GM21528 (cell line): ENCODE measurements around the gene MAU2.

ENCODE experiments used
- ATAC-seq: cut with Tn5 transposase; IDR thresholded peaks from one replicate; pipeline ENCODE4 v1.9.1; 2021; ENCODE audit warnings: mild to moderate bottlenecking, moderate library complexity; ENCODE audit not compliant: unreplicated experiment, low FRiP score

Gene MAU2

GRCh38 chr19:19305696-19306095 is 14.9 kb upstream of the MAU2 start:
- no peak for ATAC-seq

DNA sequence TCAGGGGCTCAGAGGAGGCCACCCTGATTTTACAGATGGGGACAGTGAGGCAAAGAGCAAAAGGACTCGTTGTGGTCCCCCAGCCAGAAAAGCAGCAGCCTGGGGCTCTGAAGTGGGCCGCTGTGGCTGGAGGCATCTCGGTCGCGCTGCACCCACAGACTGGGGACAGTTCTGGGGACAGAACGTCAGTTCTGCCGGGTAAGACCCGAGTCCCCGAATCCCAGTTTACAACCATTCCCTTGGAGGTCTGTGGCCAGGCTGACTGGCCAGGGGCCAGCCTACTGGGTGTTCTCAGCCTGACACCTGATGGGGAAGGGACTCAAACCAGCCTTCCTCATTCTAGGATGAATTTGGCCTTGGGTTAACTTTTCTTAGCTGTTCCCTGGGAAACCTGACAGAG is 14.4 kb upstream of the MAU2 start:
- no peak for ATAC-seq

- no peak for ATAC-seq
Observed at GRCh38 chr19:19308373-19308772, 12.3 kb upstream of the MAU2 start.

- no peak for ATAC-seq
Observed at GRCh38 chr19:19315444-19315843, 5.2 kb upstream of the MAU2 start.

DNA sequence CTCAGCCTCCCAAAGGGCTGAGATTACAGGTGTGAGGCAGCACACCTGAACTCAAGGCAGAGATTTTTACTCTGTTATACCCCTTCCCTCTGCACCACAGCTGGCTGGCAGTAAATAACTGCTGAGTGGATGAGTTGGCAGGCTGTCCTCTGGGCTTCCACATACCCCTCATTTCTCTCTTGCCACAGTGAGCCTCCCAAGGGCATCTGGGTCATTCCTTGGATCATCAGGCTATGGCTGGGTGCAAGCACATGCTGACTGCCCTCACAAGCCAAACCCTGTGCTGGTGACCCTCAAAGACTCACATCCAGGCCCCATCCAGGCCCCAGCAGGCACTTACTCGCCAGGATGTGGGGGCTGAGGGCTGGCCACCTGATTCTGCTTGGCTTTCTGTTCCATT is 4.5 kb upstream of the MAU2 start:
- no peak for ATAC-seq

DNA sequence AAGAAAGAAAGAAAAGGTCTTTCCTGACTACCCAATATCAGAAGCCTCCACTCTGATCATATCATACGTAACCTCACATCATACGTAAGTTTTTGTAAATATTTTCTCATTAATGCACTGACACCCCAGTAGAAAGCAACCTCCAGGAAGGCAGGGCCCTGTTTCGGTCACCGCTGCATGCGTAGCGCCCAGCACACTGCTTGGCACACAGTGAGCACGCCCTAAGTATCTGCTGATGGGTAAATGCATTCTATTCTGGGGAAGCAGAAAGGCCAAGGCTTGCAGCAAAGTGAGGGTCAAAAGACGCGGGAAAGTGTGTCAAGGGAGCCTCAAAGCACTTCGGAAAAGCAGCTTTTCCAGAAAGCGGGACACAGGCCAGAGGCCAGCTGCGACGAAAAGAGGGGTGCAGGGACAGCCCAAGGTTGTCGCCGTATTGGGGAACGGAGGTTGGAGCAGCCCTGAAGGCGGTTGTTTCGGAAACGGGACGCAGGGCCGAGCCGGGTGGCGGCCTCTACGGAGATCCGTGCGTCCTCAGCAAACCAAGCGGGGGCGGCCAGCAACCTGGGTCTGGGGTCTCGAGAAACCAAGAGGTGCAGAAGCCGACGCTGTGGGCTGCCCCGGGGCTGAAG is 783 bp upstream of the MAU2 start:
- no peak for ATAC-seq

DNA sequence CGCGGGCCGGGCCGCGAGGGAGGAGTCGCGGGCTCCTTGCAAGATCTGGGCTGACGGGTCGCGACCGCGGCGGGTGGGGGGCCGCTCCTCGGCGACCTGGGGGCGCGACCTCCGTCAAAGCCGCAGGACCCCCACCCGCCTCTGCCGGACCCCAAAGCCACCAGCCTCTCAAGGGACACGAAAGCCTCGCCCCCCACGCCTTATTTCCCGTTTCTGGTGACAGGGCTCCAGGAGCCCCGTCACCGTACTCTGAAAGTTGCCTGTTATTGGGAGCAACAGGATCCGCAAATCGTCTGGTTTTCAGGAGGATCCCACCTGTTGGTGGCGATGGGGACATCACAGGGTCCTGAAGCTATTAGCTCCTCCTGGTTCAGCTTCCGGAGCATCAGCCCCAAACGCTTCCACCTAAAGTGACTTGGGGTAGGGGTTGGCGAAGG is 530 bp downstream of the MAU2 start:
- ATAC-seq, result peak; percentile 4

- no peak for ATAC-seq
Observed at GRCh38 chr19:19324059-19324770, 3.6 kb downstream of the MAU2 start.

DNA sequence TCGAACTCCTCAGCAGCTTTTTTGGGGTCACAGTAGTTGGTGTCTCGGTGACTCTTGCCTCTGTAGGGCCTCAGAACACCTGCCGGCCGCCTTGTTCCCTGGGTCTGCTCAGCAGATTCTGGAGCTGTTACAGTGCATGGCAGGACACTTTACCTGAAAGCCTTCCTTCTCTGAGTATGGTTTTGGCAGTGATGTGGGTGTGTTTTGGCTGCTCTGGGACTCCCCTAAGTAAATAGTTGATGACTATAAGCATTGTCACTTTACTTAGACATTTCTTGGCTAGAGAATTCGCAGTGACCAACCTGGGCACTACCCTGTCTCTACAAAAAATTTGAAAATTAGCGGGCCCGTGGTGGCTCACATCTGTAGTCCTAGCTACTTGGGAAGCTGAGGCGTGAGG is 7.0 kb downstream of the MAU2 start:
- no peak for ATAC-seq

DNA sequence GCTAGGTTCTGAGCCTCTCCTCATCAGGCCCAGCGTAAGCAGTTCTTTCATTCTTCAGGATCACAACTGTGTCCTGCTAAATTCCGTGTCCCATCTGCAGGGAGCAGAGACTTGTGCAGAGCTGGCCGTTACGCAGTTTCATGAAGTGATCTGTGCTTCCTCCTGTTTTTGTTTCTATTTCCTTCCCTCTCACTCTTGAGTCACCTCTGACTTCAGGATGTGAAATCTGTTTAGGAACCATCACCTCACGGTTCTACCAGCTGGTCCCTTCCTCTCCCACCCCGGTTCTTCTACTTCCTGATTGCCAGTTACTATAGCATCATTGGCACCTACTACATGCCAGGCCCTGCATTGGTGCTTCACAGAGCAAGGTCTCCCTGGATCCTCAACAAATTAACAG is 8.5 kb downstream of the MAU2 start:
- no peak for ATAC-seq

DNA sequence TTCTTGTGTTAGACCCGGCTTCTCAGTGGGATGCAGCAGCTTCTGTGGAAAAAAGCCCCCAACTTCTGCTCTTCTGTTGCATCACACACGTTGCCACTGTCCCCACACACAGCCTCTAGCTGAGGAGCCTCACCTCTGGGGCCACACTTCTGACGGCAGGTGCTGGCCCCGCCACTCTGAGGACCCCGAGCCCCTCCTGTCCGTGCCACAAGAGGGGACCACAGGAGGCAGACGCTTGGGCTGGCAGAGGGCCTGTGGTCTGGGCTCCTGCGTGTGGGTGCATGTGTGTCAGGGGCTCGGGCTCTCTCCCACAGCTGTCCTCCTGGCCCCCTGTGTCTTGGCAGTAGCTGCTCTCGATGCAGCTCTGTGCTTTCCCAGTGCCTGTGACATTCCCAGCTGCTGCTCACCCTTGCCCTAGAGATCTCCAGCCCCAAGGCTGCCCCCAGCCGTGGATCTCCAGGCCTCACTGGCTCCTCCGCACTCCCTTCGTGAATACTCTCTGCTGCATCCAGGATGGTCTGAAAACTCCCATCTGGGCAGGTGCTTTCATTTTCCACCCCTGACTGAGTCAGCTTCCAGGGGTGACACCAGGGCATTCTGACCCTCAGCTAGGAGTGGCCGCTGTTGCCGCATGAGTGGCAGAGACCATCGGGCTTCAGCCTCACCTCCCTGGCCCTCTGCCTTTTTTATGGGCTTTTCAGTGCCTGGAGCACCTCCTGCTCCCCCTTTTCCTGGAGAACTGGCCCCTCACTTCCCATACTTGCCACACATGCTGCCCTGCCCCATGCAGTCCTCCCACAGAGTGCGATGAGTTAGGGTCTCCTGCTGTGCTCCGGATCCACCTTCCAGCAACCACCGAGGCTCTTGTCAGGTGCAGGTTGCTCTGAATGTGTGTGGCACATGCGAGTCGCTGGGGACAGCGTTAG is 13.7 kb downstream of the MAU2 start:
- ATAC-seq, result no peak

GRCh38 chr19:19334989-19335344 is 14.3 kb downstream of the MAU2 start:
- no peak for ATAC-seq

- ATAC-seq, result no peak
Observed at GRCh38 chr19:19335408-19336158, 15.0 kb downstream of the MAU2 start.

GRCh38 chr19:19336597-19336996 is 16.0 kb downstream of the MAU2 start:
- no peak for ATAC-seq

DNA sequence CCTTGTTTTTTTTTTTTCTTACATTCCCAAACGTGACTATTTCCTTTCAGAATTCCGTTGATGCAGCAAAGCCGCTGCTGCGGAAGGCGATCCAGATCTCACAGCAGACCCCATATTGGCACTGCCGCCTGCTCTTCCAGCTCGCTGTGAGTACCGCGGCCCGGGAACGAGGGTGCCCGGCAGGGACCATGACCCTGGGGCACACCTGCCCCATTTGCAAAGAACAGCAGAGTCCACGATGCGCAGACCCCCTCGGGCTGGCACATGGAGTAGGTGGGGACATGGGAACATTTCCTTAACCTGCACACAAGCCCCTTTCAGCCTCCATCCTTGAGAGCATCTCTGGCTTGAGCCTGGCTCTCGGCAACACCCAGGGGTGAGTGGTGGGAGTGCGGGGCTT is 16.5 kb downstream of the MAU2 start:
- no peak for ATAC-seq

GRCh38 chr19:19338082-19338481 is 17.5 kb downstream of the MAU2 start:
- ATAC-seq, result no peak

DNA sequence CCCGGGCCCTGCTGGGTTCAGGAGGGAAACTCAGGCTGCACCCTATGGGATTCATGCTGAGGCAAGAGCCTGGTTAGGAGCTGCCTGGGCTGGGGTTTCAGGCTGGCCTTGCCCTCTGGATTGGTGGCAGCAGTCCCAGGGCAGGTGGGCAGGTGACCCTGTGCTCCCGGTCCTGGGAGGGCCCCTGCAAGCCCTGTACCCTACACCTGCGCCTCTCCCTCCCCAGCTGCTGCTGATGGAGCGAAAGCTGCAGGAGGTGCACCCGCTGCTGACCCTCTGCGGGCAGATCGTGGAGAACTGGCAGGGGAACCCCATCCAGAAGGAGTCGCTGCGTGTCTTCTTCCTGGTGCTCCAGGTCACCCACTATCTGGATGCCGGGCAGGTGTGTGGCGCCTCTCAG is 20.4 kb downstream of the MAU2 start:
- no peak for ATAC-seq

DNA sequence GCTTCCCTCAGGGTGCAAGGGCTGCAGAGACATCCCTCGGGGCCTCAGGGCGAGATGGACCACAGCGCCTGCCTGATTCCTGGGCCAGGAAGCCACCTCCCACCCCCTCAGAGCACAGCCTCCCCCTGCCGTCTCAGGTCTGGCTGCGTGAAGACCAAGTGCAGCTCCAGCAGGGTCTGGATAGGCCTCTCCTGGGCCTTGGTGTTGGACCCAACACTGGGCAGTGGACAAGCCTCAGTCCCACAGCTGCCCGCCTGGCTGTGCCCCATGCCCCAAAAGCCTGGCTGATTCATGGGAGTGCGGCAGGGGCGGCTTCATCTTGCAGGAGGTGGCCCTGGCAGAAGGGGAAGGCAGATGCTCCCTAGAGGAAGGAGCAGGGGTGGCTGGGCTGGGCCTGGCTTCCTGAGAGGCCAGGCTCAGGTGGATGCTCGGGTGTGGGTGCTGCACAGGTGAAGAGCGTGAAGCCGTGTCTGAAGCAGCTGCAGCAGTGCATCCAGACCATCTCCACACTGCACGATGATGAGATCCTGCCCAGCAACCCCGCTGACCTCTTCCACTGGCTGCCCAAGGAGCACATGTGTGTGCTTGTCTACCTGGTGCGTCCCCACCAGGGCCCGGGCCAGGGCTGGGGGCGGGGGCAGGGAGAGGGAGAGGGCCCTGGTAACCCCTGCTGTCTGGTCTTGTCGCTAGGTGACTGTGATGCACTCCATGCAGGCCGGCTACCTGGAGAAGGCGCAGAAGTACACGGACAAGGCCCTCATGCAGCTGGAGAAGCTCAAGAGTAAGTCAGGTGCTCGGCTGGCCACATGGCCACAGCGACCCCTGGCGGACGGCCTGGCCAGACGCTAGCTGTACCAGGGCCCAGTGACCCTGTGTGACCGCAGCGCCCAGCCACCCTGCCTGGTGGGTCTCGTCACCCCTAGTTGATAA is 21.7 kb downstream of the MAU2 start:
- no peak for ATAC-seq

DNA sequence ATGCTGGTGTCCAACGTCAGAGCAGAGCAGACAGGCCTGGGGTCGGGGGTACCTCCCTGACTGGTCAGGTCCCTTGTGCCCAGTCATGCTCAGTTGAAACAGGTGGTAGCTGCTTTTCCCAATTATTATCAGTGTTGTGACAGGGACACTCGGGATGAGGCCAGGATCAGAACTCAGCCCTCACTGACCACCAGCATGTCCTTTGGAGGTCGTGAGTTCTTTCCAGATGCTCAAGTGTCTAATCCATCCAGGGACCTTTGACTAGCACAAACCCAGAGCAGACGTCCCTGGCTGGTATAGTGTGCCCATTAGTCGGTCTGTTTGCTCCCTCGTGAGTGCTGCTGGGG is 22.4 kb downstream of the MAU2 start:
- no peak for ATAC-seq

DNA sequence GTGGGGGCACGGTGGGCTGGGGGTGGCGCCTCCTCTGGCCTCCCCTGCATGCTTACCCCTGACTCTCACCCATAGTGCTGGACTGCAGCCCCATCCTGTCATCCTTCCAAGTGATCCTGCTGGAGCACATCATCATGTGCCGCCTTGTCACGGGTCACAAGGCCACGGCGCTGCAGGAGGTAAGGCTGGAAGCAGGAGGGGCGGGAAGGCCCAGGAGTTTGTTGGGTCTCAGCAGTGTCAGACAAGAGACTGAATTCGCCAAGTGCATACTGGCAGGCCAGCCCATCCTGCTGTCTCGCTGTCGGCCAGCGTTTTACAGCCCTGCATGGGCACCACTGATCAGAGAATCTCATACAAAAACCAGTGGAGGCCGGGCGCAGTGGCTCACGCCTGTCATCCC is 23.1 kb downstream of the MAU2 start:
- ATAC-seq, result no peak
